Activated T-cell treated with anti-CD3 and anti-CD28 coated beads, Interleukin-2, amount 50 U/mL, for 4 hours (primary cell): ENCODE measurements around the gene DIP2B. TPM values are rescaled to one million over a fixed set of nuclear protein-coding genes. Genes with fewer than 3 reads are reported as not detected.

Experiments used
- ATAC-seq, 2 donors: fragments of 200-7000 bp; cut with Tn5 transposase; one replicate each; pipeline ENCODE4 v1.10.0; 2021
- DNase-seq: peaks from one replicate; pipeline ENCODE4 v3.0.0-alpha.2; 2020
- H3K27me3 Mint-ChIP-seq: one replicate; pipeline ENCODE4 v1.8.0; 2021; ENCODE audit warnings: low read depth, mixed read lengths
- H3K36me3 Mint-ChIP-seq: one replicate; pipeline ENCODE4 v1.8.0; 2022; ENCODE audit warnings: mixed read lengths; ENCODE audit not compliant: insufficient read depth
- H3K4me1 Mint-ChIP-seq: one replicate; pipeline ENCODE4 v1.8.0; 2021; ENCODE audit warnings: low read depth, mixed read lengths
- H3K4me3 Mint-ChIP-seq: one replicate; pipeline ENCODE4 v1.8.0; 2021; ENCODE audit warnings: mild to moderate bottlenecking, moderate library complexity, mixed read lengths
- H3K9me3 Mint-ChIP-seq: one replicate; pipeline ENCODE4 v1.8.0; 2021; ENCODE audit warnings: mixed read lengths
- total RNA-seq, 3 donors: library from RNA; stranded (reverse); gene quantifications; one replicate each; pipeline ENCODE4 v1.2.1, GENCODE V29; 2021

Gene DIP2B
- total RNA-seq, 3 donors from 2014 or later, result 29.9 to 49.0 (median 40.2) TPM

- Mint-ChIP-seq H3K36me3 (peaks cover 31% of the 10 kb centered on the region), H3K27me3 (no peaks in the 10 kb centered on the region), H3K4me1 (peaks cover 26% of the 10 kb centered on the region), H3K4me3 (no peak overlapping the region), H3K9me3 (no peaks in the 10 kb centered on the region)
- ATAC-seq (no peak), DNase-seq (no peak)
These were observed 123.6 kb downstream of the DIP2B start for GRCh38 chr12:50628394-50628793.

- Mint-ChIP-seq H3K4me1 (peaks cover 16% of the 10 kb centered on the region), H3K27me3 (no peaks in the 10 kb centered on the region), H3K9me3 (no peaks in the 10 kb centered on the region), H3K36me3 (peaks cover 14% of the 10 kb centered on the region), H3K4me3 (no peak overlapping the region)
- no peak for ATAC-seq
- DNase-seq, result no peak
These were observed 129.2 kb downstream of the DIP2B start for GRCh38 chr12:50633955-50634354.

DNA sequence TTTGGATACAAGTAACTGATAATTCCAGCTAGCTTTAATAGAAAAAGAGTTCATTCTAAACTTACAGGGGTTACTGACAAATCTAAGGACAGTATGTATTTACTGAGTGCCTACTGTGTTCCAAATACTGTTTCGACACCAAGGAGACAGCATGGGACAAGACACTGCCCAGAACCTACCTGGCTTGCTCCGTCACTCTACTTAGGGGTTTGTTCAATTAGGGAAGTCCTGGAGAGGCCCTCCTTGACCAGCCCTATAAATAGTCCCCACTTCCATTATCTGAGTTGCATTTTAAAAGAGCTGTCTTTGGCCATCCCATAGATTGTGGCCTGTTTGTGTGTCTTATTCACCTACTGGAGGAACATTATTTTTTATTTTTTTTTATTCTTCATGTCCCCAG lies 129.6 kb downstream of the DIP2B start:
- DNase-seq, result no peak
- no peak for ATAC-seq
- Mint-ChIP-seq H3K27me3 (no peaks in the 10 kb centered on the region), H3K9me3 (no peaks in the 10 kb centered on the region), H3K36me3 (peaks cover 10% of the 10 kb centered on the region), H3K4me1 (peaks cover 16% of the 10 kb centered on the region), H3K4me3 (no peak overlapping the region)

DNA sequence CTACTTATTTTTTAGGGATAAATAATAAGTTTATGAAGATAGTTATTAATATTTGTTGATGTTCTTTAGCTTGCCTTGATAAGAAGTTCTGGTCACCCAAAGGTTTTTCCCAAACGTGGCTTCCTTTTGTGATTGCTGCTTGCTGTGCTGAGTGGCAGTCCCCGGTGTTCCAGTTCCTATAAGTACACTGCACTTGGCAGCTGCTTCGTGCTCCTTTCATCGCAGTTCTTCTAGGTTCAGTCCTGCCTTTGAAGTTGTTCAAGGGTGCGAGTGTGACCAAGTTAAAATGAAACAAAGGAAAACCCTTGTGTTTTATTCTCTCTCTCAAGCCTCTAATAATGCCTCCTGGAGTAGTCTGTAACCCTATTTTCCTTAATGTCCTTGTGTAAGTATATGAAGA lies 130.6 kb downstream of the DIP2B start:
- Mint-ChIP-seq H3K27me3 (no peaks in the 10 kb centered on the region), H3K9me3 (no peaks in the 10 kb centered on the region), H3K4me3 (no peak overlapping the region), H3K36me3 (peaks cover 7% of the 10 kb centered on the region), H3K4me1 (peaks cover 19% of the 10 kb centered on the region)
- ATAC-seq, result no peak
- DNase-seq, result no peak

- Mint-ChIP-seq H3K27me3 (no peaks in the 10 kb centered on the region), H3K4me3 (no peak overlapping the region), H3K36me3 (peaks cover 7% of the 10 kb centered on the region), H3K4me1 (peaks cover 19% of the 10 kb centered on the region), H3K9me3 (no peaks in the 10 kb centered on the region)
- DNase-seq, result no peak
- ATAC-seq, result no peak
These were observed 131.1 kb downstream of the DIP2B start for GRCh38 chr12:50635857-50636256.

GRCh38 chr12:50636505-50636904 lies 131.7 kb downstream of the DIP2B start:
- H3K9me3 Mint-ChIP-seq, result no peaks in the 10 kb centered on the region
- H3K4me3 Mint-ChIP-seq, result no peak overlapping the region
- peaks cover 19% of the 10 kb centered on the region for H3K4me1 Mint-ChIP-seq
- ATAC-seq (no peak), DNase-seq (no peak)
- no peaks in the 10 kb centered on the region for H3K27me3 Mint-ChIP-seq
- peaks cover 9% of the 10 kb centered on the region for H3K36me3 Mint-ChIP-seq

DNA sequence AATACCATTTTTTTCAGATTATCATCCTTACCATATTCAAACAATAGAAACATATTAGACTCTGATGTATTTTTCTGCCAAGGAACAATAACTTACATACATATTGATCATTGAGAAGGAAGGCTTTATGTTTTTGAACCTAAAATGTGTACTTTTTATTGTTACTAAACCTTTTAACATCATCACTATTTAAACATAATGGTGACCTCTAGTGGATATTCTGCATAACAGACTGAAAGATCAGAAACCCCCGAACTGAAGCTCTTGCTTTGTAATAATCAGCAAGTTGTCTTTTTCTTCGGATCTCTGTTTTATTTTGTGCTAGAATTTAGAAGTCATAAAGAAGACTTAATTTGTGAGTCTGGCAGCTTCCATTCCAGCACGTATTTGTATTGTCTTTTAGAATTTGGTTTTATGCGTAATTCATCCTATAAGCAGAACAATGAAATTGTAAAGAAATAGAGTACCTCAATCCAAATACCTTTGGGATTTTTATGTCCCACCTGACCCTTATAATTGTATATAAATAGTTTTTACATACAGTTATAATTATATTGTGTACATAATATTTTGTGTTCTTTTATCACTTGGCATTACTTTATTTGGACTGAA lies 133.2 kb downstream of the DIP2B start:
- no peak for DNase-seq
- no peaks in the 10 kb centered on the region for H3K9me3 Mint-ChIP-seq
- H3K36me3 Mint-ChIP-seq, result peaks cover 19% of the 10 kb centered on the region
- H3K27me3 Mint-ChIP-seq, result no peaks in the 10 kb centered on the region
- peak in 1 of 2 donors; percentile 65 for ATAC-seq
- H3K4me3 Mint-ChIP-seq, result no peak overlapping the region
- peaks cover 24% of the 10 kb centered on the region for H3K4me1 Mint-ChIP-seq

- ATAC-seq (no peak), DNase-seq (no peak)
- no peak overlapping the region for H3K4me3 Mint-ChIP-seq
- no peaks in the 10 kb centered on the region for H3K27me3 Mint-ChIP-seq
- peaks cover 16% of the 10 kb centered on the region for H3K36me3 Mint-ChIP-seq
- H3K4me1 Mint-ChIP-seq, result peaks cover 24% of the 10 kb centered on the region
- H3K9me3 Mint-ChIP-seq, result no peaks in the 10 kb centered on the region
These were observed 133.7 kb downstream of the DIP2B start for GRCh38 chr12:50638482-50638880.

DNA sequence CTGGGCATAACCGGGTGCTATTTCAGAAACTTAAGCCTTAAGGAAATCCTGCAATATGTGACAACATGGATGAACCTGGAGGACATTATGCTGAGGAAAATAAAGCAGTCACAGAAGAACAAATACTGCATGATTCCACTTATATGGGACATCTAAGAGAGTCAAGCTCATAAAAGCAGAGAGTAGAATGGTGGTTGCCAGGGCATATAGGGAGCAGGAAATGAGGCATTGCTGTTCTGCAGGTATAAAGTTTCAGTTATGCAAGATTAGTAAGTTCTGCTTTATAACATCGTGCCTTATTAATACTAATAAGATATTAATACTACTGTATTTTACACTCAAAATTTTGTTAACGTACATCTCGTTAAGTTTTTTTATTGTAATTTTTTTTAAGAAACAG lies 134.9 kb downstream of the DIP2B start:
- H3K4me3 Mint-ChIP-seq, result no peak overlapping the region
- no peak for ATAC-seq
- H3K4me1 Mint-ChIP-seq, result peaks cover 24% of the 10 kb centered on the region
- no peaks in the 10 kb centered on the region for H3K9me3 Mint-ChIP-seq
- no peaks in the 10 kb centered on the region for H3K27me3 Mint-ChIP-seq
- peaks cover 16% of the 10 kb centered on the region for H3K36me3 Mint-ChIP-seq
- DNase-seq, result no peak

DNA sequence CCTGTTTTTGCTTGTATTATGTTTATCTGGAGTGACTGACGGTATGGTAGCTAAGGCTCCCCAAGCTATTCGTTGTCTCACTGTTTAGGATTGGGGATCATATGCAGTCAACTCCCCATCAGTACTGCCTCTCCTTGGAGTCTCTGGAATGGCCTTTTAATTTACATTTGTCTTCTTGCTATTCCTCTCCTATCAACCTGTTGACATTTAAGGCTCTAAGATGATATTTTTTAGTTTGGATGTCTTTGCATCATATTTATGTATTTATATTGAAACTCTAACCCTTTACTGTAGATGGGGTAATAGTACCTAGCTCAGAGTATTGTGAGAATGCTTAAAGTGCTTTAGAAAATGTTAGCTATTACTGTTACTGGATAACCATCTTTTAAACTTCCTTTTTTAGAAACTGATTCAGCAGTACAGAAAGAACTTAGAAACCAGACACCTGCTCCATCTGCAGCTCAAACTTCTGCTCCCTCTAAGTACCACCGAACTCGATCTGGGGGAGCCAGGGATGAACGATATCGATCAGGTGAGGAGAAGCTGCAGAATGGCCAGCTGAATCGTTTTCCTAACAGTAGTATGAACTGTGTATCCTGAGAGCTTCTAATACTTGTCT lies 135.6 kb downstream of the DIP2B start:
- ATAC-seq (no peak), DNase-seq (no peak)
- H3K4me1 Mint-ChIP-seq, result peaks cover 20% of the 10 kb centered on the region
- no peaks in the 10 kb centered on the region for H3K9me3 Mint-ChIP-seq
- peaks cover 16% of the 10 kb centered on the region for H3K36me3 Mint-ChIP-seq
- no peak overlapping the region for H3K4me3 Mint-ChIP-seq
- H3K27me3 Mint-ChIP-seq, result no peaks in the 10 kb centered on the region

DNA sequence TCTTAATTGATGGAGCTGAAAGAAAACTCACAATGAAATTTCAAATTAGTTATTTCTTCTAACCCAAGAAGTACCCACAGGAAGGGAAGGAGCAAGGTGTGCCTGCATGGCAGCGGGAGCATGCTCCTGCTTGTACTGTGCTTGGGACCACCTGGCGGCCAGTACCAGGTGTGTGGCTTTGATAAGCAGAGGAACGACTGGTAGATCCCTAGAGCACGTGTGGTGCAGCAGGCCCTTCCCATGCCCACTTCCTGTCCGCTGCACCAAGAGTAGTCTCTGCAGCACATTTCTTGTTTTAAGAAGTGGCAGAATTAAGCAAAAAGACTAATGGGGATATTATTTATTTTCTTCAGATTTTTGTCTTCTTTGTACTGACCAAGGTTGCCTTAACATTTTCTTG lies 136.8 kb downstream of the DIP2B start:
- DNase-seq, result no peak
- ATAC-seq, result no peak
- Mint-ChIP-seq H3K27me3 (no peaks in the 10 kb centered on the region), H3K4me1 (peaks cover 20% of the 10 kb centered on the region), H3K36me3 (peaks cover 16% of the 10 kb centered on the region), H3K9me3 (no peaks in the 10 kb centered on the region), H3K4me3 (no peak overlapping the region)

DNA sequence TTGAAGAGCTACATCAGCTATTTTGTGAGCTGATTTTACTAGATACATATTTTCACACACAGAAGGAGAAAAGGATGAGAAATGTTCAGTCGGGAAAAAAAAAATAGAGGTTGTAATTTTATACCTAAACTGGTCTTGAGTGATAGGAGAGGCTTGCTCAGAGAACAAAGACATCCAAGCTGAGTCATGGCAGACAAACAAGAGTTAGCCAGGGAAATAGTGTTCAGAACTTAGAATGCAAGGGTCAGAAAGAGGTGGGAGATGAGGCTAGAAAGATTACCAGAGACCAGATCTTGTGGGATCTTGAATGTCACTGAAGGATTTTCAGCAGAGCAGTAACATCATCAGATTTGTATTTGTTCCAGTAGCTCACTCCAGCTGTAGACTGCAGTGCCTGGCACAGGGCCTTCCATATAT lies 137.3 kb downstream of the DIP2B start:
- DNase-seq, result no peak
- H3K4me1 Mint-ChIP-seq, result peaks cover 17% of the 10 kb centered on the region
- no peak overlapping the region for H3K4me3 Mint-ChIP-seq
- no peak for ATAC-seq
- peaks cover 16% of the 10 kb centered on the region for H3K36me3 Mint-ChIP-seq
- H3K27me3 Mint-ChIP-seq, result no peaks in the 10 kb centered on the region
- no peaks in the 10 kb centered on the region for H3K9me3 Mint-ChIP-seq

GRCh38 chr12:50642761-50643160 lies 138.0 kb downstream of the DIP2B start:
- ATAC-seq, result no peak
- no peaks in the 10 kb centered on the region for H3K27me3 Mint-ChIP-seq
- no peaks in the 10 kb centered on the region for H3K9me3 Mint-ChIP-seq
- no peak overlapping the region for H3K4me3 Mint-ChIP-seq
- no peak for DNase-seq
- H3K36me3 Mint-ChIP-seq, result peaks cover 20% of the 10 kb centered on the region
- peaks cover 11% of the 10 kb centered on the region for H3K4me1 Mint-ChIP-seq

GRCh38 chr12:50647031-50647430 lies 142.2 kb downstream of the DIP2B start:
- H3K4me1 Mint-ChIP-seq, result peaks cover 6% of the 10 kb centered on the region
- no peaks in the 10 kb centered on the region for H3K27me3 Mint-ChIP-seq
- DNase-seq (no peak), ATAC-seq (no peak)
- H3K9me3 Mint-ChIP-seq, result no peaks in the 10 kb centered on the region
- H3K36me3 Mint-ChIP-seq, result peaks cover 8% of the 10 kb centered on the region
- H3K4me3 Mint-ChIP-seq, result no peak overlapping the region

DNA sequence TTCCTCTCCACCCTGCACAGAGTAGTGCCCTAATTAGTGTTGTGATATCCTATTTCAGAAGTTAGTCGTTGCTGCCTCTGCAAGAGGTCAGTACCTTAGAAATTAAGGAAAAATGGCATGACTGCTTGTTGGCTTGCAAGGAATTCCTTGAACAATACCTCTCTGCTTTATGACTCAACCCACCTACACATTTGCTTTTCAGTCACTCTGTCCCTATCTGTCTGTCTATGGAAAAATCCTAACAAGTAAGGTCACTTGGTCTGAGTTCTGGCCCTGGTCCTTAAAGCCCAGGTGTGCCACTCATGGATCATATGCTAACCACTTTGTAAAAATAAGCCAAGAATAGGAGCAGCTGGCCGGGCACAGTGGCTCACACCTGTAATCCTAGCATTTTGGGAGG lies 142.7 kb downstream of the DIP2B start:
- Mint-ChIP-seq H3K4me3 (no peak overlapping the region), H3K4me1 (peaks cover 3% of the 10 kb centered on the region), H3K27me3 (no peaks in the 10 kb centered on the region), H3K36me3 (peaks cover 6% of the 10 kb centered on the region), H3K9me3 (no peaks in the 10 kb centered on the region)
- DNase-seq, result no peak
- ATAC-seq, result no peak
